Measurements from ENCODE around the gene NDUFB10. TPM values are rescaled to one million over a fixed set of nuclear protein-coding genes. Genes with fewer than 3 reads are reported as not detected.

NDUFB10 gene
- total RNA-seq, 2 experiments from 2014 or later = 40.7 to 41.1 TPM

DNA sequence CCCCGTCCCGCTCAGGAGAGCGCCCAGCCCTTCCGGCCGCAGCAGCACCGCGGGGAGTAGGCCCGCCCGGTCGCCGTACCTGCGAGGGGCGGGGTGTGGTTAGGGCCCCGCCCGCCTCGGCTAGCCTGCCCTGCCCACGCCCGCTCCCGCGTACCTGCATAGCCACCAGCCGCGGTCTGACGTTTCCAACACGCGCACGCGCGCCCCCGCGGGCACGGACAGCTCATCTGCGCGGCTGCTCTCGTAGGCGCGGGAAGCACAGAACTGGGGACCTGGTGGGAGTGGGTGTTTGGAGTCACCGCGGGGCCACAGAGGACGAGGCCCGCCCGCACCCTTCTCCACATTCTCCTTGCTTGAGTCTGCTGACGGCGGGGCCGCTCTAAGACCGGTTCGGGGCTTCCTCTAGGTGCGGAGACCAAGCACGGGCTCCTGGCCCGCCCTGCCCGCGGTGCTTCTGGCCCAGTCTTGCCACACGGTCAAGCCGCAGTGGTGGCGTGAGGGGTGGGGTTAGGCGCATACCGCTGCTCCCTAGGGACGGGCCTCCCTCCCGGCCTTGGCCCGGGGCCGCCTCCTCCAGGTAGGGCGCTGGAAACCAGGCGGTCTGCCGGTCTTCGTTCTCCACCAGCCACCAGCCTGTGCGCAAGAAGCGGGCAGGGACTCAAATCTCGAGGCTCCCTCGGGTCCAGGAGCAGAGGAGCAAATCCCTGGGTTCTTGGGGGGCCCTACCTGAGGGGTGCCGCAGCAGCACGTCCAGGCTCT, 20.1 kb downstream of the NDUFB10 start:
- DNase-seq (peak in 4 of 14 experiments; percentile 38 to 73 (median 44)), ATAC-seq (ENCODE audit: poor library complexity) (peak; percentile 15)
- no peak overlapping the region for H3K27ac ChIP-seq (ENCODE audit: low read depth in 1 of 2, low read length in 2 of 2)
- H3K36me3 ChIP-seq (ENCODE audit: insufficient read depth, low read length) = peaks cover 41% of the 10 kb centered on the region
- H3K9me3 ChIP-seq (ENCODE audit: control insufficient read depth in 1 of 2, insufficient read depth in 1 of 2, low read length in 2 of 2) = peaks cover 0 to 24% of the 10 kb centered on the region in 2 experiments
- POLR2A ChIA-PET = interaction anchor here (1.5 to 6.8 kb wide), 3 partner anchors 8 to 15 kb away, joined by 3 to 62 read pairs (median 5); partner anchors contain the start of genes RPS2 and TBL3
- no peak overlapping the region for H3K27ac Mint-ChIP-seq
- H3K27me3 ChIP-seq (ENCODE audit: control insufficient read depth in 1 of 2, insufficient read depth in 2 of 2, low read length in 2 of 2) = peaks cover 32 to 40% of the 10 kb centered on the region in 2 experiments
- no peaks in the 10 kb centered on the region for H3K9me3 Mint-ChIP-seq
- H3K4me1 Mint-ChIP-seq (ENCODE audit: low read depth) = peaks cover 10% of the 10 kb centered on the region
- TF ChIP-seq, protein P1, sequence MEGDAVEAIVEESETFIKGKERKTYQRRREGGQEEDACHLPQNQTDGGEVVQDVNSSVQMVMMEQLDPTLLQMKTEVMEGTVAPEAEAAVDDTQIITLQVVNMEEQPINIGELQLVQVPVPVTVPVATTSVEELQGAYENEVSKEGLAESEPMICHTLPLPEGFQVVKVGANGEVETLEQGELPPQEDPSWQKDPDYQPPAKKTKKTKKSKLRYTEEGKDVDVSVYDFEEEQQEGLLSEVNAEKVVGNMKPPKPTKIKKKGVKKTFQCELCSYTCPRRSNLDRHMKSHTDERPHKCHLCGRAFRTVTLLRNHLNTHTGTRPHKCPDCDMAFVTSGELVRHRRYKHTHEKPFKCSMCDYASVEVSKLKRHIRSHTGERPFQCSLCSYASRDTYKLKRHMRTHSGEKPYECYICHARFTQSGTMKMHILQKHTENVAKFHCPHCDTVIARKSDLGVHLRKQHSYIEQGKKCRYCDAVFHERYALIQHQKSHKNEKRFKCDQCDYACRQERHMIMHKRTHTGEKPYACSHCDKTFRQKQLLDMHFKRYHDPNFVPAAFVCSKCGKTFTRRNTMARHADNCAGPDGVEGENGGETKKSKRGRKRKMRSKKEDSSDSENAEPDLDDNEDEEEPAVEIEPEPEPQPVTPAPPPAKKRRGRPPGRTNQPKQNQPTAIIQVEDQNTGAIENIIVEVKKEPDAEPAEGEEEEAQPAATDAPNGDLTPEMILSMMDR (IDR thresholded peaks at IDR 0.05) = no peak
- H3K4me3 ChIP-seq (ENCODE audit: low read length) = no peak overlapping the region
- peaks cover 36% of the 10 kb centered on the region for H3K4me1 ChIP-seq (ENCODE audit: insufficient read depth, low read length)
- CTCF ChIA-PET = no interaction called here
- intact Hi-C loops (cut with DNase I, micrococcal nuclease) = no loop called here
- peaks cover 28% of the 10 kb centered on the region for H3K27me3 Mint-ChIP-seq
- H3K36me3 Mint-ChIP-seq (ENCODE audit: low read depth) = peaks cover 20% of the 10 kb centered on the region
- H3K4me3 Mint-ChIP-seq = no peak overlapping the region

DNA sequence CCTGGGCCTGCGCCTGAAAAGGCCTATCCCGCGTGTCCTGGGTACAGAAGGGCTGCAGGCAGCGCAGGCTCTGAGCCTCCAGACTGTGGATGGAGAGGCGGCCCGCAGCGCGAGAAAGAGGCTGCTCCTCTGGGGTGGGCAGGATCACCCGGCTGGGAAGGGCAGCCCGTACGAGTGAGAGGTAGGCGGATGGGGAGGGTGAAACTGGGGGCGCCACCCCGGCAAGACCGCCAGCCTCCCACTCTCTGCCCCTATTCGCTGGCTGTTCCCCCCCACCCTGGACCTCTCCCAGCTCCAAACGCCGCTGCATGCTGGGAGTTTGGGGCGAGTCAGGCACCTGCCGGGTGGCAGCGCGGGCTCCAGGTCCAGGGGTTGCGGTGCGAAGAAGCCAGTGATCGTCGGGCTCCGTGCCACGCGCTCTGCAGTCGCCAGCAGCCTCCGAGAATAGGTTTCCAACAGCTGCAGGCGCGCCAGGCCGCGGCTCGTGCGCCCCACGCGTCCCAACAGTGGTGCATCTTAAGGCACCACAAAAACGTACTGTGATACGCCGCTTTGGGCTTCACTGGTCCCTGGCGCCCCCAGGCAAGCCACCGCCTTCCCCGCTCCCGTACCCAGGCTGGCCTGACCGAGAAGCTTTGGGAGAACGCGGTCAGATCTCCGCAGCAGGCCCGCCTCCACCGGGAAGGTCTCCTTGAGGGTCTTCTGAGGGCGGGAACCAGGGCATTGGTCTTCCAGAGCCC, 20.9 kb downstream of the NDUFB10 start:
- peak overlapping the region; percentile 4 for H3K4me3 Mint-ChIP-seq
- no peak for ATAC-seq (ENCODE audit: poor library complexity)
- Histone ChIP-seq H3K4me3 (ENCODE audit: low read length) (no peak overlapping the region), H3K9me3 (ENCODE audit: control insufficient read depth in 1 of 2, insufficient read depth in 1 of 2, low read length in 2 of 2) (peaks cover 0 to 24% of the 10 kb centered on the region in 2 experiments), H3K27me3 (ENCODE audit: control insufficient read depth in 1 of 2, insufficient read depth in 2 of 2, low read length in 2 of 2) (peaks cover 32 to 40% of the 10 kb centered on the region in 2 experiments), H3K27ac (ENCODE audit: low read depth in 1 of 2, low read length in 2 of 2) (no peak overlapping the region), H3K36me3 (ENCODE audit: insufficient read depth, low read length) (peaks cover 33% of the 10 kb centered on the region), H3K4me1 (ENCODE audit: insufficient read depth, low read length) (peaks cover 43% of the 10 kb centered on the region)
- intact Hi-C loops (cut with DNase I, micrococcal nuclease) = no loop called here
- DNase-seq = no peak
- H3K27ac Mint-ChIP-seq = no peak overlapping the region
- TF ChIP-seq, protein P1 (IDR thresholded peaks at IDR 0.05) = no peak
- H3K9me3 Mint-ChIP-seq = no peaks in the 10 kb centered on the region
- ChIA-PET CTCF (no interaction called here), POLR2A (interaction anchor here (0.7 to 6.8 kb wide), 4 partner anchors 8 to 302 kb away, joined by 3 to 62 read pairs (median 4); partner anchors contain the start of genes JPT2, RPS2 and TBL3)
- H3K4me1 Mint-ChIP-seq (ENCODE audit: low read depth) = peaks cover 17% of the 10 kb centered on the region
- H3K36me3 Mint-ChIP-seq (ENCODE audit: low read depth) = peaks cover 21% of the 10 kb centered on the region
- H3K27me3 Mint-ChIP-seq = peaks cover 28% of the 10 kb centered on the region

DNA sequence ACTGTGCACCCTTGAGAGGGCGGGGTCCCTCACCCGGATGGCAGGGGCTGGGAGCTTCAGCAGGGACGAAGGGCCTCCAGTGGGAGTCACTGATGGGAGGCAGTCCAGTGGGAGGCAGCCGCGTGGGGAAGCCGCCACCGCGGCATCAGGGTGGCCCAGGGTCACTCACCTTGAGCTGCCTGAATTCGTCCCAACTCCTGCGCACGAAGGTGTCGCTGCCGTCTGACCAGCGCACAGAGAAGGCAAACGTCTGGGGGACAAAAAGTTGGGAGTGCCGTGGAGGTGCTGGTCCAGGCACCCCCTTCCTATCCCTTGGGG, 21.4 kb downstream of the NDUFB10 start:
- intact Hi-C loops (cut with DNase I, micrococcal nuclease) = no loop called here
- H3K4me3 ChIP-seq (ENCODE audit: low read length) = no peak overlapping the region
- Mint-ChIP-seq H3K36me3 (ENCODE audit: low read depth) (peaks cover 20% of the 10 kb centered on the region), H3K27me3 (peaks cover 28% of the 10 kb centered on the region), H3K4me1 (ENCODE audit: low read depth) (peaks cover 20% of the 10 kb centered on the region), H3K4me3 (peak overlapping the region; percentile 25), H3K27ac (no peak overlapping the region), H3K9me3 (no peaks in the 10 kb centered on the region)
- H3K4me1 ChIP-seq (ENCODE audit: insufficient read depth, low read length) = peaks cover 48% of the 10 kb centered on the region
- ChIA-PET CTCF (no interaction called here), POLR2A (interaction anchor here (0.7 to 6.8 kb wide), 4 partner anchors 9 to 302 kb away, joined by 3 to 62 read pairs (median 4); partner anchors contain the start of genes JPT2, RPS2 and TBL3)
- no peak overlapping the region for H3K27ac ChIP-seq (ENCODE audit: low read depth in 1 of 2, low read length in 2 of 2)
- H3K27me3 ChIP-seq (ENCODE audit: control insufficient read depth in 1 of 2, insufficient read depth in 2 of 2, low read length in 2 of 2) = peaks cover 32 to 40% of the 10 kb centered on the region in 2 experiments
- H3K36me3 ChIP-seq (ENCODE audit: insufficient read depth, low read length) = peaks cover 33% of the 10 kb centered on the region
- no peak for DNase-seq
- peaks cover 0 to 24% of the 10 kb centered on the region in 2 experiments for H3K9me3 ChIP-seq (ENCODE audit: control insufficient read depth in 1 of 2, insufficient read depth in 1 of 2, low read length in 2 of 2)
- ATAC-seq (ENCODE audit: poor library complexity) = no peak
- TF ChIP-seq, protein P1 (IDR thresholded peaks at IDR 0.05) = no peak

Data from CD4-positive, alpha-beta T cell (primary cell).